HG03066 (cell line): ENCODE measurements around the gene FHDC1.
"Not testable (repeated sequence)": the region's sequence is repeated elsewhere in the genome, so short reads cannot be mapped to it uniquely, and the experiment has no call there.

Source experiments
- ATAC-seq: cut with Tn5 transposase; IDR thresholded peaks from one replicate; pipeline ENCODE4 v1.9.1; 2021; ENCODE audit warnings: low read depth; ENCODE audit not compliant: unreplicated experiment

The FHDC1 gene

GRCh38 chr4:152935631-152936445 lies at the start of gene FHDC1:
Gene FHDC1, plus strand, starts transcription at chr4:152936323. Its CDS starts 6,735 bp downstream, at chr4:152943058.
- no peak for ATAC-seq

- ATAC-seq, result no peak
Measured at GRCh38 chr4:152887981-152888380, 48.1 kb upstream of the FHDC1 start.

GRCh38 chr4:152892974-152893373 lies 43.1 kb upstream of the FHDC1 start:
- ATAC-seq, result no peak

GRCh38 chr4:152894673-152895072 lies 41.5 kb upstream of the FHDC1 start:
- ATAC-seq, result no peak

GRCh38 chr4:152896811-152897210 lies 39.3 kb upstream of the FHDC1 start:
- ATAC-seq, result no peak

- ATAC-seq, result not testable (repeated sequence)
Measured at GRCh38 chr4:152898133-152898532, 38.0 kb upstream of the FHDC1 start.

GRCh38 chr4:152898606-152899005 lies 37.5 kb upstream of the FHDC1 start:
- no peak for ATAC-seq

GRCh38 chr4:152900395-152900794 lies 35.7 kb upstream of the FHDC1 start:
- ATAC-seq, result no peak

GRCh38 chr4:152901205-152901604 lies 34.9 kb upstream of the FHDC1 start:
- no peak for ATAC-seq

- no peak for ATAC-seq
Measured at GRCh38 chr4:152903658-152904057, 32.5 kb upstream of the FHDC1 start.

GRCh38 chr4:152909901-152910300 lies 26.2 kb upstream of the FHDC1 start:
- ATAC-seq, result no peak

- ATAC-seq, result no peak
Measured at GRCh38 chr4:152910521-152910920, 25.6 kb upstream of the FHDC1 start.

GRCh38 chr4:152917543-152918395 lies 18.4 kb upstream of the FHDC1 start:
- ATAC-seq, result no peak

GRCh38 chr4:152919826-152920225 lies 16.3 kb upstream of the FHDC1 start:
- no peak for ATAC-seq

GRCh38 chr4:152920768-152921167 lies 15.4 kb upstream of the FHDC1 start:
- ATAC-seq, result no peak

- ATAC-seq, result no peak
Measured at GRCh38 chr4:152921284-152921683, 14.8 kb upstream of the FHDC1 start.

GRCh38 chr4:152925851-152926250 lies 10.3 kb upstream of the FHDC1 start:
- ATAC-seq, result no peak

GRCh38 chr4:152926959-152927358 lies 9.2 kb upstream of the FHDC1 start:
- ATAC-seq, result no peak

- peak; percentile 52 for ATAC-seq
Measured at GRCh38 chr4:152927737-152928136, 8.4 kb upstream of the FHDC1 start.

GRCh38 chr4:152928286-152928685 lies 7.8 kb upstream of the FHDC1 start:
- ATAC-seq, result no peak

GRCh38 chr4:152929888-152930287 lies 6.2 kb upstream of the FHDC1 start:
- no peak for ATAC-seq

- ATAC-seq, result no peak
Measured at GRCh38 chr4:152935143-152935542, 980 bp upstream of the FHDC1 start.
